ENCODE results near the gene SAMD4B. TPM values are rescaled to one million over a fixed set of nuclear protein-coding genes. Genes with fewer than 3 reads are reported as not detected.

Gene SAMD4B
- total RNA-seq, 2 experiments from 2014 or later = 59.4 to 60.0 TPM

- no peak for TF ChIP-seq EZH2phosphoT487 (IDR thresholded peaks at IDR 0.05; ENCODE audit: borderline replicate concordance, low read depth, low read length)
- no peak for TF ChIP-seq CTCF (conservative IDR thresholded peaks at IDR 0.05; ENCODE audit: low read length)
- no TSS peak for BruUV-seq (replicated peaks)
- Histone ChIP-seq H3K27ac (ENCODE audit: low read depth, low read length, poor library complexity, severe bottlenecking) (peak overlapping the region; percentile 91), H3K36me3 (ENCODE audit: insufficient read depth, low read length) (peaks cover 20% of the 10 kb centered on the region), H2AFZ (ENCODE audit: low read length) (peak overlapping the region; percentile 31; the same call in 1 of the 2 replicates), H3K4me1 (ENCODE audit: insufficient read depth, low read length, poor library complexity, severe bottlenecking) (peaks cover 72% of the 10 kb centered on the region), H4K20me1 (ENCODE audit: insufficient read depth, low read length) (peaks cover 4% of the 10 kb centered on the region), H3K9me2 (ENCODE audit: insufficient read depth, low read length) (no peaks in the 10 kb centered on the region), H3K9me3 (ENCODE audit: low read length) (no peaks in the 10 kb centered on the region), H3K4me2 (ENCODE audit: low read length) (peak overlapping the region; percentile 96), H3K4me3 (ENCODE audit: low read depth, low read length, poor library complexity, severe bottlenecking) (peak overlapping the region; percentile 62), H3K79me2 (ENCODE audit: insufficient read depth, low read depth, low read length) (peaks cover 19% of the 10 kb centered on the region)
- ChIA-PET POLR2A (no interaction called here), CTCF (ENCODE audit: unreplicated experiment) (no interaction called here)
- DNase-seq (ENCODE audit: low spot score) = peak; percentile 63
- intact Hi-C loops (cut with micrococcal nuclease; ENCODE audit: unreplicated experiment) = loop anchor here (10.0 kb wide), 2 partner anchors 549 to 551 kb away; no protein-coding TSS in a partner anchor
Observed at GRCh38 chr19:39403331-39404312, 61.4 kb downstream of the SAMD4B start.

GRCh38 chr19:39405261-39405957, 63.2 kb downstream of the SAMD4B start:
- TF ChIP-seq EZH2phosphoT487 (IDR thresholded peaks at IDR 0.05; ENCODE audit: borderline replicate concordance, low read depth, low read length) (no peak), CTCF (conservative IDR thresholded peaks at IDR 0.05; ENCODE audit: low read length) (no peak)
- peaks cover 27% of the 10 kb centered on the region for H3K79me2 ChIP-seq (ENCODE audit: insufficient read depth, low read depth, low read length)
- peak overlapping the region; percentile 91 for H3K27ac ChIP-seq (ENCODE audit: low read depth, low read length, poor library complexity, severe bottlenecking)

More at GRCh38 chr19:39405261-39405957, 63.2 kb downstream of the SAMD4B start:
- H3K4me1 ChIP-seq (ENCODE audit: insufficient read depth, low read length, poor library complexity, severe bottlenecking) = peaks cover 66% of the 10 kb centered on the region
- H3K4me2 ChIP-seq (ENCODE audit: low read length) = peak overlapping the region; percentile 96
- ChIA-PET POLR2A (interaction anchor here (1.3 kb wide), 1 partner anchor 41 kb away, joined by 3 read pairs; no protein-coding TSS in a partner anchor), CTCF (ENCODE audit: unreplicated experiment) (no interaction called here)
- peaks cover 19% of the 10 kb centered on the region for H3K36me3 ChIP-seq (ENCODE audit: insufficient read depth, low read length)
- H3K9me3 ChIP-seq (ENCODE audit: low read length) = no peaks in the 10 kb centered on the region
- H4K20me1 ChIP-seq (ENCODE audit: insufficient read depth, low read length) = peaks cover 4% of the 10 kb centered on the region
- DNase-seq (ENCODE audit: low spot score) = peak; percentile 56
- intact Hi-C loops (cut with micrococcal nuclease; ENCODE audit: unreplicated experiment) = loop anchor here (10.0 kb wide), 2 partner anchors 549 to 551 kb away; no protein-coding TSS in a partner anchor
- no TSS peak for BruUV-seq (replicated peaks)
- no peak overlapping the region; the same call in 1 of the 2 replicates for H2AFZ ChIP-seq (ENCODE audit: low read length)
- peak overlapping the region; percentile 96 for H3K4me3 ChIP-seq (ENCODE audit: low read depth, low read length, poor library complexity, severe bottlenecking)
- no peaks in the 10 kb centered on the region for H3K9me2 ChIP-seq (ENCODE audit: insufficient read depth, low read length)
